Cardiac fibroblast (primary cell): ENCODE data around the gene IRS2.

ENCODE experiments used
- DNase-seq, 2 donors: peaks; one replicate each; pipeline versions ENCODE4 v3.0.0 to v3.0.0-alpha.2; 2010; ENCODE audit warnings: low read depth in 2 of 2
- H3K4me3 ChIP-seq, 2 donors: replicated peaks in 1 of 2; 1 replicate in 1 of 2; 2 replicates in 1 of 2; pipeline ENCODE4 v1.5.1; 2011; ENCODE audit warnings: low read depth in 2 of 2, low read length in 2 of 2, mild to moderate bottlenecking in 2 of 2, moderate library complexity in 1 of 2
- TF ChIP-seq, protein P1 (sequence below): IDR thresholded peaks from one replicate; pipeline ENCODE4 v1.5.1; 2011; ENCODE audit warnings: low read depth, mild to moderate bottlenecking, low read length, inconsistent platforms

IRS2 gene

GRCh38 chr13:109760951-109761350, 25.4 kb downstream of the IRS2 start:
- TF ChIP-seq, protein P1, sequence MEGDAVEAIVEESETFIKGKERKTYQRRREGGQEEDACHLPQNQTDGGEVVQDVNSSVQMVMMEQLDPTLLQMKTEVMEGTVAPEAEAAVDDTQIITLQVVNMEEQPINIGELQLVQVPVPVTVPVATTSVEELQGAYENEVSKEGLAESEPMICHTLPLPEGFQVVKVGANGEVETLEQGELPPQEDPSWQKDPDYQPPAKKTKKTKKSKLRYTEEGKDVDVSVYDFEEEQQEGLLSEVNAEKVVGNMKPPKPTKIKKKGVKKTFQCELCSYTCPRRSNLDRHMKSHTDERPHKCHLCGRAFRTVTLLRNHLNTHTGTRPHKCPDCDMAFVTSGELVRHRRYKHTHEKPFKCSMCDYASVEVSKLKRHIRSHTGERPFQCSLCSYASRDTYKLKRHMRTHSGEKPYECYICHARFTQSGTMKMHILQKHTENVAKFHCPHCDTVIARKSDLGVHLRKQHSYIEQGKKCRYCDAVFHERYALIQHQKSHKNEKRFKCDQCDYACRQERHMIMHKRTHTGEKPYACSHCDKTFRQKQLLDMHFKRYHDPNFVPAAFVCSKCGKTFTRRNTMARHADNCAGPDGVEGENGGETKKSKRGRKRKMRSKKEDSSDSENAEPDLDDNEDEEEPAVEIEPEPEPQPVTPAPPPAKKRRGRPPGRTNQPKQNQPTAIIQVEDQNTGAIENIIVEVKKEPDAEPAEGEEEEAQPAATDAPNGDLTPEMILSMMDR = no peak
- no peak overlapping the region for H3K4me3 ChIP-seq
- no peak for DNase-seq

DNA sequence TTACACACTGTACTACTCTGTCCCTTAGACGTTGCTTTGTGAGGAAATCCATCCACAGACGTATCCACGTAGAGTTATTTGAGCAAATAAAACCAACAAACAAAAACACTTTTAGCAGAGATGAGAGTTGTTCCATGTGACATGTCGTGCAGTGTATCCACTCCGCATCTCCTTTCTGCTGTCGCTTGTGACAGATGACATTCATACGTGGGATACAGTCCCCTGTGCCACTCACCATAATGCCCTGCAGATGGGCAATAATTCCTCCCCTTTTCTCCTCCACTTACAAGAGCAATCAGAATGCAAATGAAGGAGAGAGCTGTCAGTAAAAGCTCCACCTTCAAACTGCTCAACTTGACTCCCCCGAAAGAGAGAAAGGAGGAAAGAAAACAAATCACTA, 26.0 kb downstream of the IRS2 start:
- DNase-seq = no peak
- TF ChIP-seq, protein P1 = no peak
- no peak overlapping the region for H3K4me3 ChIP-seq

GRCh38 chr13:109759609-109760008, 26.8 kb downstream of the IRS2 start:
- no peak overlapping the region for H3K4me3 ChIP-seq
- TF ChIP-seq, protein P1 = no peak
- DNase-seq = no peak

- DNase-seq = no peak
- TF ChIP-seq, protein P1 = no peak
- H3K4me3 ChIP-seq = no peak overlapping the region
Observed at GRCh38 chr13:109758937-109759480, 27.4 kb downstream of the IRS2 start.

- TF ChIP-seq, protein P1 = no peak
- DNase-seq = no peak
- H3K4me3 ChIP-seq = no peak overlapping the region
Observed at GRCh38 chr13:109756778-109757177, 29.6 kb downstream of the IRS2 start.

DNA sequence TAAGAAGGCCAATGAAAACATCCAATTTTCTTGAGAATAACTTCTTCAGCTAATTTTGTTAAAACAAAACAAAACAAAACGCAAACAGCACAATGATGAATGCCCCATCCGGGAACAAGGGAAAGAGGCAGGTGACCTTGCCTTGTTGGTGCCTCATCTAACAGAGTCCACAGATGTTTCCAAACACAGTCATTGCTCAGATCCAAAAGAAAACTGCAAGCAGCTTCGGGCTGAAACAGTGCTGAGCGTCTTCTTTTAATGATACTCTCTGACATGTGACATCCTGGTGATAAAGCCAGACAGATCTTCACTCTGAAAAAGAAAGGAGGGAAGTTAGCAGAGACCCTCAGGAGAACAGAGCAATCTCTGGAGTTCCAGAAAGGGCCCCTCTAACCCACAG, 30.4 kb downstream of the IRS2 start:
- TF ChIP-seq, protein P1 = no peak
- DNase-seq = no peak

GRCh38 chr13:109755551-109755950, 30.8 kb downstream of the IRS2 start:
- TF ChIP-seq, protein P1 = no peak
- no peak overlapping the region for H3K4me3 ChIP-seq
- DNase-seq = no peak

More for the DNA sequence above, 30.4 kb downstream of the IRS2 start:
- H3K4me3 ChIP-seq = no peak overlapping the region
